HG02642 (cell line): Measurements from ENCODE around the gene BANF1.

Experiments used
- ATAC-seq: cut with Tn5 transposase; IDR thresholded peaks from one replicate; pipeline ENCODE4 v1.9.1; 2021; ENCODE audit warnings: mild to moderate bottlenecking; ENCODE audit not compliant: unreplicated experiment, poor library complexity

The BANF1 gene

GRCh38 chr11:65977621-65978390, 24.5 kb upstream of the BANF1 start:
- ATAC-seq: no peak

GRCh38 chr11:65978391-65979238, 23.7 kb upstream of the BANF1 start:
- ATAC-seq: no peak

- no peak for ATAC-seq
These were observed 23.0 kb upstream of the BANF1 start for GRCh38 chr11:65979261-65979759.

- ATAC-seq: no peak
These were observed 21.1 kb upstream of the BANF1 start for GRCh38 chr11:65981101-65981740.

GRCh38 chr11:65981972-65982823, 20.1 kb upstream of the BANF1 start:
- no peak for ATAC-seq

GRCh38 chr11:65982824-65983588, 19.3 kb upstream of the BANF1 start:
- no peak for ATAC-seq

- ATAC-seq: no peak
These were observed 18.7 kb upstream of the BANF1 start for GRCh38 chr11:65983589-65983987.

GRCh38 chr11:65987336-65987735, 15.0 kb upstream of the BANF1 start:
- ATAC-seq: no peak

- peak; percentile 90 for ATAC-seq
These were observed 13.3 kb upstream of the BANF1 start for GRCh38 chr11:65988791-65989592.

GRCh38 chr11:65992056-65992455, 10.2 kb upstream of the BANF1 start:
- ATAC-seq: no peak

- no peak for ATAC-seq
These were observed 5.0 kb upstream of the BANF1 start for GRCh38 chr11:65997286-65997685.

- ATAC-seq: peak; percentile 56
These were observed 434 bp downstream of the BANF1 start for GRCh38 chr11:66002648-66003225.

- ATAC-seq: no peak
These were observed 988 bp downstream of the BANF1 start for GRCh38 chr11:66003291-66003690.

GRCh38 chr11:66004186-66004585, 1.9 kb downstream of the BANF1 start:
- ATAC-seq: no peak

- ATAC-seq: no peak
These were observed 4.0 kb downstream of the BANF1 start for GRCh38 chr11:66006134-66006890.

GRCh38 chr11:66006891-66007176, 4.5 kb downstream of the BANF1 start:
- no peak for ATAC-seq

- no peak for ATAC-seq
These were observed 4.9 kb downstream of the BANF1 start for GRCh38 chr11:66007201-66007634.

GRCh38 chr11:66008095-66008467, 5.8 kb downstream of the BANF1 start:
- ATAC-seq: no peak
